Effector memory CD8-positive, alpha-beta T cell (primary cell): Measurements from ENCODE around the gene PPP6R1.
A peak's percentile ranks its signal among the peaks of the same experiment; 100 is the strongest.

Experiments used
- ATAC-seq: fragments of 150-1000 bp; cut with Tn5 transposase; replicated peaks from 2 replicates; pipeline ENCODE4 v1.10.0; 2021; ENCODE audit warnings: mild to moderate bottlenecking, moderate library complexity
- DNase-seq, 3 experiments: peaks; one replicate each; pipeline ENCODE4 v3.0.0; 2021
- H3K27ac Mint-ChIP-seq, 2 donors: one replicate each; pipeline ENCODE4 v1.8.0; 2022; ENCODE audit warnings: mild to moderate bottlenecking in 2 of 2, mixed read lengths in 2 of 2, moderate library complexity in 2 of 2
- H3K27me3 Mint-ChIP-seq, 2 donors: one replicate each; pipeline ENCODE4 v1.8.0; 2022; ENCODE audit warnings: mixed read lengths in 2 of 2
- H3K36me3 Mint-ChIP-seq: one replicate; pipeline ENCODE4 v1.8.0; 2022; ENCODE audit warnings: mild to moderate bottlenecking, moderate library complexity, mixed read lengths; ENCODE audit not compliant: insufficient read depth
- H3K4me1 Mint-ChIP-seq, 2 donors: one replicate each; pipeline ENCODE4 v1.8.0; 2022; ENCODE audit warnings: low read depth in 2 of 2, mixed read lengths in 2 of 2
- H3K4me3 Mint-ChIP-seq, 2 donors: one replicate each; pipeline ENCODE4 v1.8.0; 2022; ENCODE audit warnings: mild to moderate bottlenecking in 2 of 2, mixed read lengths in 2 of 2, moderate library complexity in 2 of 2
- H3K9me3 Mint-ChIP-seq, 2 donors: one replicate each; pipeline ENCODE4 v1.8.0; 2022; ENCODE audit warnings: mixed read lengths in 2 of 2

Gene PPP6R1

DNA sequence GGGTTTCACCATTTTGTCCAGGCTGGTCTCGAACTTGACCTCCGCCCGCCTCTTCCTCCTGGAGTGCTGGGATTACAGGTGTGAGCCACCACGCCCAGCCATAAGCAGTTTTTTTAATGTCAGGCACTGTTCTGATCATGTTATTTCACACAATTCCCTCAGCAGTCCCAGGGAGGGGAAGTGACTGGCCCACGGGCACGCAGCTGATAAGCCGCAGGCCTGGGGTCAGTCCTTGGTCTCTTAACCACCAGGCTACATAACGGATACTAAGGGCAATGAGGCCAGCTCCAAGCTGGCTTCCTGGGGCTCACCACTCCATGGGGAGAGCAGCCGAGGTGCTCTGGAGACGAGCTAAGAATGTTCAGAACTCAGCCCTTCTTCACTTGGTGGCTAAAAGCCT, 38.5 kb upstream of the PPP6R1 start:
- peaks cover 24% of the 10 kb centered on the region for H3K36me3 Mint-ChIP-seq
- DNase-seq: no peak
- no peaks in the 10 kb centered on the region for H3K27me3 Mint-ChIP-seq
- no peak for ATAC-seq
- peak overlapping the region in 1 of 2 donors; percentile 15 for H3K27ac Mint-ChIP-seq
- peaks cover 4 to 25% of the 10 kb centered on the region in 2 donors for H3K4me1 Mint-ChIP-seq
- no peak overlapping the region for H3K4me3 Mint-ChIP-seq
- H3K9me3 Mint-ChIP-seq: no peaks in the 10 kb centered on the region

DNA sequence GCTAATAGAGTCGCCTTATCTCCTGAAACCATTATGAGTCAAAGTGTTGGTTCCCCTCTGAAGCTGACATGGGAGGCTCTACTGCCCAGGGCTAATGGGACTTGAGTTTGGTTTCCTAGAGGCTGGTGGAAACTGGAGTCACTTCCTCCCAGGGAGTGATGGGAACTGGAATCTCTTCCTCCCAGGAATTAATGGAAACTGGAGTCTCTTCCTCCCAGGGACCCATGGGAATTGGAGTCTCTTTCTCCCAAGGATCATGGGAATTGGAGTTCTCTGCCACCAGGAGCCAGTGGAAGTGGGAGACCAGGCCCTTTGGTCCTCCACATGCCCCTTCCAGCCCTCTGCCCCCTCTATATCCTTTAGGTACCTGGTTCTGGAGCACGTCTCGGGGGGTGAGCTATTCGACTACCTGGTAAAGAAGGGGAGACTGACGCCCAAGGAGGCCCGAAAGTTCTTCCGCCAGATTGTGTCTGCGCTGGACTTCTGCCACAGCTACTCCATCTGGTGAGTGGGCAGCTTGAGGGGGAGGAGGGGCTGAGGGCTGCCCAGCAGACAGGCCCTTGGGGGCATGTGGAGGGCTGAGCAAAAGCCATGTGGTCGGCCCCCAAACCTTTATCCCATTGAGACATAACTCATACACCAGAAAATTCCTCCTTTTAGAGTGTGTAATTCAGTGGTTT, 30.4 kb upstream of the PPP6R1 start:
- H3K36me3 Mint-ChIP-seq: no peaks in the 10 kb centered on the region
- H3K27ac Mint-ChIP-seq: no peak overlapping the region
- H3K27me3 Mint-ChIP-seq: no peaks in the 10 kb centered on the region
- DNase-seq: no peak
- H3K4me1 Mint-ChIP-seq: peaks cover 5 to 7% of the 10 kb centered on the region in 2 donors
- no peak overlapping the region for H3K4me3 Mint-ChIP-seq
- no peak for ATAC-seq
- H3K9me3 Mint-ChIP-seq: no peaks in the 10 kb centered on the region

DNA sequence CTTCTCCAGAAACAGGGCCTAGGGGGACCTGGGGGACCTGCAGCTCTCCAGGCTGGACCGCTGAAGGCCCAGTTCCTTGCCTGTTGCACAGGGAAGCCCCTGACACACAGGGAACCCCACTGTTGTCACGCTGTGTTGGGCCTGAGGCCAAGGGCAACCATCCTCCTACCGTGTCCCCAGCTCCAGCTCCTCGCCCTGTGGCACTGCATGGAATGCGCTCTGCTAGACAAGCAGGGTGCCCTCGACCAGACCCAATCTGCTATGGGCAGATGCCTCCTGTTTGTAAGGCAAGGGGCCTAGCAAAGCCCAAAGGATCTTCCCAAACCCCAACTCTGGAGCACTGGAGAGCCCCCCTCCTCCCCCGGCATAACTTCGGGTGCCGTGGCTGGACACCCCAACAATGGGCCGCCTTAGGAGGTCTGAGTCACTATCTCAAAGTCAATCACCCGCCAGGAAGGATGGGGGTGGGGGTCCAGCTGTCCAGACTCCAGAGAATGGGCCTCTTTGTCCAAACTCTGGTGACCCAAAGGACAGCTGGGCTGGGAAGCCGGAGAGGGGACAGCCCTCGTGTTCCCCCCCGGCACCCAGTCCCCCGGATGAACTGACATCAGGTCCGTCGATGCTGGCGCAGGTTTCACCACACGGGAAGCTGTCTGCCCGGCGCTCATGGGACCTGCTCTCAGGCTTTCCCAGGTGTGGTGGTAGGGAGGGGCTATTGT, 28.7 kb upstream of the PPP6R1 start:
- Mint-ChIP-seq H3K4me3 (no peak overlapping the region), H3K4me1 (peaks cover 14 to 15% of the 10 kb centered on the region in 2 donors), H3K27ac (peak overlapping the region in 1 of 2 donors; percentile 25), H3K27me3 (no peaks in the 10 kb centered on the region), H3K36me3 (no peaks in the 10 kb centered on the region), H3K9me3 (no peaks in the 10 kb centered on the region)
- no peak for ATAC-seq
- DNase-seq: no peak

- no peaks in the 10 kb centered on the region for H3K9me3 Mint-ChIP-seq
- ATAC-seq (no peak), DNase-seq (no peak)
- H3K4me1 Mint-ChIP-seq: peaks cover 15 to 16% of the 10 kb centered on the region in 2 donors
- peaks cover 6% of the 10 kb centered on the region for H3K36me3 Mint-ChIP-seq
- peak overlapping the region; percentile 48 to 62 for H3K4me3 Mint-ChIP-seq
- H3K27me3 Mint-ChIP-seq: no peaks in the 10 kb centered on the region
- H3K27ac Mint-ChIP-seq: peak overlapping the region; percentile 62 to 66
Observed at GRCh38 chr19:55285229-55285890, 26.5 kb upstream of the PPP6R1 start.

DNA sequence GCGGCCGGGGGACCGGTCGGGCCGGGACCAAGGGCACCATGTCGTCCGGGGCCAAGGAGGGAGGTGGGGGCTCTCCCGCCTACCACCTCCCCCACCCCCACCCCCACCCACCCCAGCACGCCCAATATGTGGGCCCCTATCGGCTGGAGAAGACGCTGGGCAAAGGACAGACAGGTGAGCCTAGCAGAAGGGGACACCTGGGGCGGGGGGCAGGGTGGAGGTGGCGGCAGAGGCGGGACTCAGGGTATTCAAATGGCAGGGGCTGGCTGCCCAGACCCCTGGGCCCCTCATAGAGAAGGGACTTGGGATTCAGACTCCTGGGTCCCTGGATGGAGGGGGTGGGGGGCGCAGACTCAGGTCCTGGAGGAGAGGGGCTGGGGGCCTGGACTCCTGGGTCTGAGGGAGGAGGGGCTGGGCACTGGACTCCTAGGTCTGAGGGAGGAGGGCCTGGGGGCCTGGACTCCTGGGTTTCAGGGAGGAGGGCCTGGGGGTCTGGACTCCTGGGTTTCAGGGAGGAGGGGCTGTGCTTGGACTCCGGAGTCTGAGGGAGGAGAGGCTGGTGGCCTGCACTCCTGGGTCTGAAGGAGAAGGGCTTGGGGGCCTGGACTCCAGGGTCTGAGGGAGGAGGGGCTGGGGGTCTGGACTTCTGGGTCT, 25.7 kb upstream of the PPP6R1 start:
- no peak for ATAC-seq
- H3K27me3 Mint-ChIP-seq: no peaks in the 10 kb centered on the region
- no peaks in the 10 kb centered on the region for H3K9me3 Mint-ChIP-seq
- peak overlapping the region; percentile 48 to 62 for H3K4me3 Mint-ChIP-seq
- peaks cover 21 to 24% of the 10 kb centered on the region in 2 donors for H3K4me1 Mint-ChIP-seq
- H3K27ac Mint-ChIP-seq: peak overlapping the region; percentile 62 to 66
- DNase-seq: no peak
- peaks cover 13% of the 10 kb centered on the region for H3K36me3 Mint-ChIP-seq

- Mint-ChIP-seq H3K36me3 (peaks cover 13% of the 10 kb centered on the region), H3K4me3 (peak within 1 kb of the TSS; percentile 62 to 65), H3K27me3 (no peaks in the 10 kb centered on the region), H3K9me3 (no peaks in the 10 kb centered on the region), H3K4me1 (peaks cover 22 to 28% of the 10 kb centered on the region in 2 donors), H3K27ac (peak within 1 kb of the TSS; percentile 66 to 81)
- ATAC-seq (no peak), DNase-seq (peak; percentile 35 to 49 (median 46))
Observed at GRCh38 chr19:55283548-55284377, 24.9 kb upstream of the PPP6R1 start, which contains the start of gene BRSK1. TSS of gene BRSK1 (plus strand) at chr19:55283997. CDS start at chr19:55284443, 446 bp downstream.

- no peaks in the 10 kb centered on the region for H3K27me3 Mint-ChIP-seq
- peaks cover 30% of the 10 kb centered on the region for H3K36me3 Mint-ChIP-seq
- peak within 1 kb of the TSS; percentile 92 to 97 for H3K4me3 Mint-ChIP-seq
- H3K4me1 Mint-ChIP-seq: peaks cover 34 to 42% of the 10 kb centered on the region in 2 donors
- no peaks in the 10 kb centered on the region for H3K9me3 Mint-ChIP-seq
- ATAC-seq: peak; percentile 79
- peak within 1 kb of the TSS; percentile 96 to 99 for H3K27ac Mint-ChIP-seq
- peak; percentile 95 to 98 (median 97) for DNase-seq
Observed at GRCh38 chr19:55279770-55280643, 21.2 kb upstream of the PPP6R1 start, which contains the start of gene HSPBP1. TSS of gene HSPBP1 (minus strand) at chr19:55280110. CDS start at chr19:55279608, 502 bp downstream.

DNA sequence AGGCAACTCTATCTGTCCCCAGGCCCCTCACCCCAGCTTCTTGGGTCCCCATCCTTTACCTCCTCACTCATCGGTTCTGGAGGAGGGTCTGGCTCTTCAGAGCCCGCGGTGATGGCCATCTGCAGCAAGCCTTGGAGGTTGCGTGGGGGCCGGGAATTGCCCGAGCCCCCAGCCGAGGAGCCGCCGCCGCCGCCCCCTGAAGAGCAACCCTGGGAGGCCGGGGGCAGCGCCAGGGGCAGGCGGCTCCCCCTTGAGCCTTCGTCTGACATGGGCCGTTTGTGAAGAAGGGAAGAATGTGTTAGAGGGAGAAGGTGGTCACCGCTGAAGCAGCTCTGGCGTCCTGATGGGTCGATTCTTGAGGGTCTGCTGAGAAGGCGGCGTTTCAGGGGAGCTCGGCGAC, 20.5 kb upstream of the PPP6R1 start:
- H3K36me3 Mint-ChIP-seq: peaks cover 30% of the 10 kb centered on the region
- ATAC-seq: no peak
- no peaks in the 10 kb centered on the region for H3K27me3 Mint-ChIP-seq
- peak overlapping the region; percentile 96 to 99 for H3K27ac Mint-ChIP-seq
- DNase-seq: no peak
- H3K4me3 Mint-ChIP-seq: peak overlapping the region; percentile 92 to 97
- peaks cover 34 to 42% of the 10 kb centered on the region in 2 donors for H3K4me1 Mint-ChIP-seq
- H3K9me3 Mint-ChIP-seq: no peaks in the 10 kb centered on the region

GRCh38 chr19:55278391-55279135, 19.7 kb upstream of the PPP6R1 start:
- Mint-ChIP-seq H3K27ac (peak overlapping the region; percentile 96 to 99), H3K27me3 (no peaks in the 10 kb centered on the region), H3K4me1 (peaks cover 35 to 40% of the 10 kb centered on the region in 2 donors), H3K36me3 (peaks cover 30% of the 10 kb centered on the region), H3K9me3 (no peaks in the 10 kb centered on the region), H3K4me3 (peak overlapping the region; percentile 92 to 97)
- ATAC-seq (no peak), DNase-seq (no peak)

- Mint-ChIP-seq H3K27me3 (no peaks in the 10 kb centered on the region), H3K9me3 (no peaks in the 10 kb centered on the region), H3K36me3 (peaks cover 33% of the 10 kb centered on the region), H3K27ac (peak overlapping the region; percentile 94 to 95), H3K4me3 (peak overlapping the region; percentile 76 to 78), H3K4me1 (peaks cover 29 to 32% of the 10 kb centered on the region in 2 donors)
- DNase-seq: no peak
- ATAC-seq: no peak
Observed at GRCh38 chr19:55277494-55277893, 18.7 kb upstream of the PPP6R1 start.

DNA sequence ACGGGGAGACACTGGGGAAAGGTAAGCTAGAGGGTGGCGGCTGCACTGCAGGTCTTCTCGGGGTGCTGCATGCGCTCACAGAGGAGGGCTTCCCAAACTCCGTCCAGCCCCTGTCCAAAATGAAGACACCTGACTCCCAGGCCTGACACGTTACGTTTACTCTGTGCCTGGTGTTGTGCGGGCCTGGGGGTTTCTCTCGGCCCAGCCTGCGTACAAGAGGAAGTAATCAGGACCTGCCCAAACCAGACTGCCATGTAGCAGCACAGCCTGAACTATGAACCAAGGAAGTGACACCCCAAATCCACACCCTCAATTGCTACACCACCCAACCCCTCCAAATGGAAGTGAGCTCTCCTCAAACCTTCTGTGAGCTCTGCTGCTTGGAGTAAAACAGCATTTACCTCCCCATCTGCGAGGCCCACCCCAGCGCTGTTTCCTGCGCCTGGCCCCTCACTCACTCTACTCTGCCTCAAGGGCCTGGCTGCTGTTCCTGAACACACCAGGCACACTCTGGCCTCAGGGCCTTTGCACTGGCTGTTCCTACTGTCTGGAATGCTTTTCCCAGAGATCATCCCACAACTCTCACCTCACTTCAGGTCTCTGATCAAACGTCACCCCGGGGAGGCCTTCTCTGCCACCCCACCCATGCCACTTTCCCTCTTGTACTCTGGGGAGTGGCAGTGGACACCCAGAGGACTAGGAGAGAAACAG, 18.1 kb upstream of the PPP6R1 start:
- no peaks in the 10 kb centered on the region for H3K27me3 Mint-ChIP-seq
- ATAC-seq (peak; percentile 14), DNase-seq (peak in 1 of 3 experiments; percentile 33)
- peak overlapping the region; percentile 94 to 95 for H3K27ac Mint-ChIP-seq
- peaks cover 34% of the 10 kb centered on the region for H3K36me3 Mint-ChIP-seq
- H3K4me3 Mint-ChIP-seq: peak overlapping the region; percentile 76 to 78
- H3K4me1 Mint-ChIP-seq: peaks cover 30 to 32% of the 10 kb centered on the region in 2 donors
- no peaks in the 10 kb centered on the region for H3K9me3 Mint-ChIP-seq
